ENCODE results near the gene MYH15.

DNA sequence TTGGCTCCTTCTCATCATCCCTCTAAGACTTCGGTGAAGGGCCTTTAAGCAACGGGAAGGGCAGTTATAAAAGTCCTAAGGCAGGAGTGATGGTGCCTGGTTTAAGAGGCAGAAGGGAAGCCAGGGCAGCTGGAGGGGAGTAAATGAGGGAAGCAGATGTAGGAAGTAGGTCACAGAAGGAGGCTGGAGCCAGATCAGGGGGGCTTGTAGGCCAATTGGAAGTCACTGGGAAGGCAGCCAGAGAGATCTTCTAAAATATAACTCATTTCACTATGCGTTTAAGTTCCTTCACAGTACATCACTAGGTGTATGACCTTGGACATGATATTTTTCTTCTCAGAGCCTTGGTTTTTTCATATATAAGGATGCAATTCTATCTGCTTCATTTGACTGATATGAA lies 94.7 kb downstream of the MYH15 start:
- TF ChIP-seq, protein P1, sequence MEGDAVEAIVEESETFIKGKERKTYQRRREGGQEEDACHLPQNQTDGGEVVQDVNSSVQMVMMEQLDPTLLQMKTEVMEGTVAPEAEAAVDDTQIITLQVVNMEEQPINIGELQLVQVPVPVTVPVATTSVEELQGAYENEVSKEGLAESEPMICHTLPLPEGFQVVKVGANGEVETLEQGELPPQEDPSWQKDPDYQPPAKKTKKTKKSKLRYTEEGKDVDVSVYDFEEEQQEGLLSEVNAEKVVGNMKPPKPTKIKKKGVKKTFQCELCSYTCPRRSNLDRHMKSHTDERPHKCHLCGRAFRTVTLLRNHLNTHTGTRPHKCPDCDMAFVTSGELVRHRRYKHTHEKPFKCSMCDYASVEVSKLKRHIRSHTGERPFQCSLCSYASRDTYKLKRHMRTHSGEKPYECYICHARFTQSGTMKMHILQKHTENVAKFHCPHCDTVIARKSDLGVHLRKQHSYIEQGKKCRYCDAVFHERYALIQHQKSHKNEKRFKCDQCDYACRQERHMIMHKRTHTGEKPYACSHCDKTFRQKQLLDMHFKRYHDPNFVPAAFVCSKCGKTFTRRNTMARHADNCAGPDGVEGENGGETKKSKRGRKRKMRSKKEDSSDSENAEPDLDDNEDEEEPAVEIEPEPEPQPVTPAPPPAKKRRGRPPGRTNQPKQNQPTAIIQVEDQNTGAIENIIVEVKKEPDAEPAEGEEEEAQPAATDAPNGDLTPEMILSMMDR (conservative IDR thresholded peaks at IDR 0.05 in 1 of 2, IDR thresholded peaks at IDR 0.05 in 1 of 2; ENCODE audit: extremely low read depth in 1 of 2, insufficient read depth in 1 of 2, low read depth in 1 of 2, low read length in 2 of 2): no peak
- no peak for TF ChIP-seq EZH2 (IDR thresholded peaks at IDR 0.05; ENCODE audit: borderline replicate concordance, low read length)

Data from mammary epithelial cell (primary cell).